GM12865 (cell line): ENCODE measurements around the gene PLCL1.
"Not testable (repeated sequence)": the region's sequence is repeated elsewhere in the genome, so short reads cannot be mapped to it uniquely, and the experiment has no call there.

Experiments
- DNase-seq: peaks from one replicate; pipeline ENCODE4 v3.0.0; 2010; ENCODE audit warnings: low read depth
- H3K4me3 ChIP-seq: 2 replicates; pipeline ENCODE4 v1.5.1; 2011; ENCODE audit warnings: mild to moderate bottlenecking, low read depth, low read length, control low read depth
- CTCF ChIP-seq: IDR thresholded peaks from 2 replicates; pipeline ENCODE4 v1.5.1; 2011; ENCODE audit warnings: low read length, control low read depth, low read depth, inconsistent platforms; ENCODE audit not compliant: insufficient read depth; ENCODE audit errors: missing control alignments

The PLCL1 gene

GRCh38 chr2:198004921-198005829 is 200.8 kb downstream of the PLCL1 start:
- peak; percentile 87 for DNase-seq
- peak overlapping the region; percentile 47 for H3K4me3 ChIP-seq
- no peak for TF ChIP-seq CTCF

GRCh38 chr2:198006733-198007132 is 202.3 kb downstream of the PLCL1 start:
- DNase-seq = no peak
- TF ChIP-seq CTCF = no peak
- H3K4me3 ChIP-seq = no peak overlapping the region

GRCh38 chr2:198008230-198008629 is 203.8 kb downstream of the PLCL1 start:
- DNase-seq = peak; percentile 31
- no peak for TF ChIP-seq CTCF
- no peak overlapping the region for H3K4me3 ChIP-seq

GRCh38 chr2:198012025-198012424 is 207.6 kb downstream of the PLCL1 start:
- DNase-seq = no peak
- TF ChIP-seq CTCF = no peak
- H3K4me3 ChIP-seq = no peak overlapping the region

DNA sequence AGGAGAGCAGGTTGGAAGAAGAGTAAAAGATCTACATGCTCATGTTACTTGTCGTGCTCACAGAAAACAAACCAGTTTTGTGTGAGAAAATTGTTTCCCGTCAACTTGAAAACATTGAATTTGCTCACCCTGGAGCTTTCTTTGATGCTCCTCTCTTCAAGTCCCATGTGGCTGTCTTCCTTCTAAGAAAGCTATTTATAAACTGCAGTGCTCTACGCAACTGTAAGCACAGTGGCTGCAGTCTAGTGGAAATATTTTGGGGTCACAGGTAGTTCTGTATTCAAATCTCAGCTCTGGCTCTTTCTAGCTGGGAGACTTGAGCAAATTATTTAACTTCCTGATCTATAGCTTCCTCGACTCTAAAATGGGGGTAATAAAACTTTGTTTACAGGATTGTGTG is 211.8 kb downstream of the PLCL1 start:
- no peak for TF ChIP-seq CTCF
- no peak overlapping the region for H3K4me3 ChIP-seq
- DNase-seq = no peak

GRCh38 chr2:198017068-198017467 is 212.7 kb downstream of the PLCL1 start:
- DNase-seq = no peak
- H3K4me3 ChIP-seq = no peak overlapping the region
- TF ChIP-seq CTCF = no peak

DNA sequence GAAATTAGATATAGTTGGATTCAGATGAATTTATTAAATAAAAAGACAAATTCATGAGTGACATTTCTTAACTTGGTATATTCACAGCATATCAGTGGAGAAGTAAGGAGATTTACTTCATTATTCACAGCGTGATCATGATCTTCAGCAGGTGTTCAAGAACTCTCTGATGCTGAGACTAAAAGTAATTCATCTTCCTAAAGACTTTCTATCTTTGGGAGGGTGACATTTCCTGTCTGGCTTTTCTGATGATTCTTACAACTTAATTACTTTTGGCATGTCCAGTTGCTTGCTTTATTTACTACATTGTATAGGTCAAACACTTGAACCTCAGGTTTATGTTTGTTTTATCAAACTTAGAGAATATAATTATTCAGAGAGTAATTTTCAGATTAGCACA is 224.6 kb downstream of the PLCL1 start:
- no peak for DNase-seq
- H3K4me3 ChIP-seq = no peak overlapping the region

GRCh38 chr2:198029576-198029975 is 225.2 kb downstream of the PLCL1 start:
- not testable (repeated sequence) for DNase-seq, H3K4me3 ChIP-seq

More for the DNA sequence above, 224.6 kb downstream of the PLCL1 start:
- no peak for TF ChIP-seq CTCF
